GM21528 (cell line): ENCODE measurements around the gene NALCN.

ENCODE experiments used
- ATAC-seq: cut with Tn5 transposase; IDR thresholded peaks from one replicate; pipeline ENCODE4 v1.9.1; 2021; ENCODE audit warnings: mild to moderate bottlenecking, moderate library complexity; ENCODE audit not compliant: unreplicated experiment, low FRiP score

The NALCN gene

DNA sequence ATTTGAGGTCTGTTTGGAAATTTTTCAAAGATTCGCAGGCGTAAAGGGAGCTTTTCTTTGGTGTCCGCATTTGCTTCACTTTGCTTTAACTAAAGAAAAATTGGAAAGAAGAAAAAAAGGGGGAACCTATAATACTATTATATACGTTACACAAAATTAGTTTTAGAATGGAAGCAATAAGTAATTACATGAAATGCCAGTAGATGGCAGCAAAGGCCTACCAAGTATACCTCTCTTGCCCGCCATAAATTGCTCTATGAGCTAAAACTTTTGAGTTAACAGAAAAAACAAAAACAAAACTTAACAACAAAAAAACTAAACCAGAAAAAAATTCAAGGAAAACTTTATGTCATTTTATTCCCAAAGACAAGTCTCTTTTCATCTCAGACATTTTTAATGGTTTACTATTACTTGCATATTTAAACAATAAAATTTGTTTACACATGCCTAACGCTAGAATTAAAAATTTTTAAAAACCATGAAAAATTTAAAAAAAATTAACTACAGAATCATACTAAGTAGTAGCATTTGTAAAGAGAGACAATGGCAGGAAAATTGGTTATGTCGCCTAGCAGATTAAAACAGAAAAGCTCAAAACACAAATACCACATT, 271.4 kb downstream of the NALCN start:
- ATAC-seq = no peak

DNA sequence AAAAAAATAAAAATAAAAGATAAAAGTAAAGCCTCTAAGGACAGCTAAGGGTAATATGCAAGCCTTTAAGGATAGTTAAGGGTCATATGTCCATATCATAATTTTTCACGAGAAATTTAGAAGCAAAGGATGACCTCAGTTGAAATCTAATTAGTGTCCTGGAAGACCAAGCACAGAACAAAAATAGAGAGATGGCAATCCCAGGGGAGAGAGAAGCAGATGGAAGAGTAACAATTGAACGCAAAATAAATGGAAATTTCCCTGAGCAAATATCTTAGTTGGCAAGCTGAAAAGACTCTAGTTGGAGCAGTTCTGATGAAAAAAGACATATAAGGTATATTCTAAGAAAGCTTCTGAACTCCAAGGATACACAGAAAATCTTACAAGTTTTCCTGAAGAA, 275.4 kb downstream of the NALCN start:
- ATAC-seq = no peak

DNA sequence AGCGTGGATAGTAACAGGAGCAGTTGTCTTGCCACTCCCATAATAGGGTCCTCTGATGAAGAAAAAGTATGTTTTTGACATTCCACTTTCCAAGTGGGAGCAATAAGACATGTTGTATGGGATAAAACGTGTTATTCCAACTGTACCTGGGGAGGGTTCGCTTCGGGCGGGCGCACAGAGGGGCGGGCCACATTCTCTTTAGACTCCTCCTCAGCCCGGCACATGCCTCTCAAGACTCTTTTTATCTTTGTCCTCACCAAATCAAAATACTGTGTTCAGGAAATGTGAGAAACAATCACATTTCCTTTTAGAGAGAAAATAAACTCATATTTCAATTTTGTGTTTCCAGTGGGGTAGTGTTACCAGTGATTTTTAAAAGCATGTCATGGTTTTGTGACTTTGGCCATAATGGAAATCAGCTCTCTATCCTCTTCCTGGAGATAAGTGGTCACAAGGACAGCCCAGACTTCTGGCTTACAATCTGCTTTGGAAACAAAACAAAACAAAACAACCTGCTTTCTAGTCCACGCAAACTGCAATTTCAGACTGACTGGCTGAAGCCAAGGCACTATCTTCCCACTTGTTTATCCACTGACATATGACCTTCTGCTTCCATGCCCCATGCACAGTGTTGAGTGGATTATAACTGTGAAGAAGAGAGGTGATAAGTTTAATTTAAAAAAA, 276.1 kb downstream of the NALCN start:
- ATAC-seq = no peak

DNA sequence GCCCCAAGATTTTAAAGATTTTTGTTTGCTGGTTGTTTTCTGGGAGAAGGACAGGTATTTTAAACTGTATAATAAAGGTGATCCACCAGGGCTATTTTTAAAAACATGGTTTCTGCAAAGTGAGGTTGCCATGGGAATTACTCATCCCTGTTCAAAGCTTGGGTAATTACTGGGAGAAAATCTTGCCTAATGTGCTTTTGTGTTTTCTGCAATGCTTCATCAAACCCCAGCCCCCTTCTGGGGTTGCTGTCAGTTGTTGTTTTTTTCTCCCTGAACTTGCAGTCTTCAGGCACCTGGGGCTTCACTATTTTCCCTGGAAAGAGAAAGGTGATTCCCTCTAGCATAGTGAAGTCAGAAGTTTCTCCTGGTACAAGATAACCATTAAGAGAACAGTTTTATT, 277.2 kb downstream of the NALCN start:
- no peak for ATAC-seq

DNA sequence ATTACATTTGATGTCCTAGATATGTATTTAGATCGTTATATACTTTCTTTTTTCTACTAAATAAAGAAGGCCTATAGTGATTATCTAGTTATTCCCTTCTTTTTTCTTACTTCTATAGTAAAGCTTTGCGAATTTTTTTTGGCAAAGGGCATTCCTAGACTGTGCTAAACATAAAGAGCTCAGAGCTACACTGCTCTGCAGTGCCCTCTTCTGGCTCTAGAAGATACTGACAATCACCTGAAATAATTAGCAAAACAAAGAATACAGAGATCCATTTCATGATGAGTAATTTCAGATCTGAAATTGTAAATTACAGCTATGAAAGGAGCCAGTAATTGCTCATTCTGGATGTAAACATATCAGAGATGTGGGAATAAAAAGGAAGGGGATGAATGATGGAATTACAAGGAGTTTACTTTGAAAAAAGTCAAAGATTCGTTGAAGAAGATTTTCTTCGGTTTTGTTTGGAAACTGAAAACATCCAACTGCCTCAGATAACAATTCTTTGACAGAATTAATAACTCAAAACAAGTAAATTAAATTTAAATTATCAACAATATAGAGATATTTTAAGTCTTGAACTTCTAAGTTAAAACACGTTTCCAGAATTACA, 288.5 kb downstream of the NALCN start:
- ATAC-seq = peak; percentile 80

DNA sequence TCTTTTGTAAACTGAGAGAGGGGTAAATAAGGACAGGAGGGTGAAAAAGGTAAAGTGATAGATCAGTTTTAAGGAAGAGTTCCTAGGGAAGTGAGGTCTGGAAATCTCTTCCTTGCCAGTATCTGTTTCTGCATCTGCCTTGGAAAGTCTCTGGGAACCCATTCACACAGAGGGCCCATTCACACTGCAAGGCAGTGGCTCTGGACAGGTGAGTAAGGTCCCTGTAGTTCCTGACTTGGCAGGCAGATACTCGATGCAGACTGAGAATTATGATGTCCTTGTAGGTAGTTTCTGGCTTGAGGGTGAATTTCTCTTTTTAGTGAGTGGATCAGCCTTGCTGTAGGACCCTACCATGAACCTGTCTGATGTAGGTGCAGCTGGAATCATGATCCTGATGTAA, 293.3 kb downstream of the NALCN start:
- no peak for ATAC-seq

DNA sequence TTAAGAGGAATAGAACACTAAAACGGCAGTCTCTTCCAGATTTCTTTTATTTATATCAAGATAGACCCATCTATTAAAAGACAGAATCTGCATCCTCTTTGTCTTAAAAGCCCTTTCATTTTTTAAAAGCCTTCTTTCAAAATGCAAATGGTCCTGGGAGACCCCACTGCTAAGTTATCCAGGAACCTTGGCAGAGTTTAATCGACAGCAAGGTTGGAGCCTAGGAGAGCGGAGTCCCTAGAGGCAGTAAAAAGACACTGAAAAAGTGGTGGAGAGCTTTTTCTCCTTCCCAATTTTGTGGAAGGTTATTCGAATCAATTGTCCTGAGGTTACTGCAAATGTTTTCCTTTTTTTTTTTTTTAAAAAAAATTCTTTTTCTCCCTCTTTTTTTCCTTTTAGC, 294.7 kb downstream of the NALCN start:
- ATAC-seq = no peak

DNA sequence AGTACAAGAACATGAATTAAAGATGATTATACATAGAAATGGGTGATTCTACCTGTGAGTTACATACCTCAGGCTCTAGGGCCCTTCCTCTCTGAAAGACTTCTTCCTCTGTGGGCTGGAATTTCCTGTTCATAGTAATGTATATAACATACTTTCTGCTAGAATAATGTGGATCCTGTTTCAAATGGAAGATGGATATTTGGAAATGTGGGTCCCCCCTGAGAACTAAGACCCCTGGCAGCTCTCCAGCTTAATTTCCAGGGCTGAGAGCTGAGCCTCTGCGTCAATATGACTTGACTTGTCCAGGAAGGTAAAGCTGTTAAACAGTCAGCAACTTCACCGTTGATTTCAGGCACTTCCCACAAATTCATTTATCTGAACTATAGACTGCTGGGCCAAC, 296.3 kb downstream of the NALCN start:
- ATAC-seq = no peak

DNA sequence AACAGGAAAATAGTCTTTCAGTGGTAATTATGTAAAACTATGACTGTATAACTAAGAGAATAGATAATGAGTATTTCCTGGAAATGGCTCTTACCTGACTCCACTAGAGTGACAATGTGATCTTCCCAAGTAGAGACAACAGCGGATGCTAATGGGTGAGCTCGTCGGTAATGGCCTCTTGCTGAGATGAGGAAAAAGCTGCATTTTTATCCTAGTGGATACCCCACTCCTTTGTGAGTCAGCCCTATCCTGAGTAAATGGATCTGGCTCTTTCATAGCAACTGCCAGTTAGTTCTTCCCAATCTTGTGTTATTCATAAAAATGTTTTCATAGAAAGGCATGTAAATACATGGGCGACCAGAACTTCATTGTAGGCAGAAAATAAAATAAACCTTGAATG, 299.5 kb downstream of the NALCN start:
- no peak for ATAC-seq

DNA sequence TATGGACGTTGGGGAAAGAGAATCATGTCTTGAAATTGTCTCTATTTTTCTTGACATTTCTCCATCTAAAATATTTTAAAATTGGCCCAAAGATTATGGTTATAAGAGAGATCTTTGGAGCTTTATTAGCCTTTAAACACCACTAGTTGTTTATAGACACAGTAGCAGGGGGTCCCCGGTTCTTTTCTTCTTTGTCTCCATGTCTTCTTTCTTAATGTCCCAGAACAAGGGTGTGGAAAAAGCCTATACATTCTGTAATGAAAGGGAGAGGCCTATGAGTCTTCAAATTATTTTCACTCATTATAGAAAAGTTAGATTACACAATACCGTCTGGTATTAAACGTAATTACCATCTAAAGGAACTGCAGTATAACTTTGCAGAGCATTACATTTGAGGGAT, 300.0 kb downstream of the NALCN start:
- no peak for ATAC-seq

DNA sequence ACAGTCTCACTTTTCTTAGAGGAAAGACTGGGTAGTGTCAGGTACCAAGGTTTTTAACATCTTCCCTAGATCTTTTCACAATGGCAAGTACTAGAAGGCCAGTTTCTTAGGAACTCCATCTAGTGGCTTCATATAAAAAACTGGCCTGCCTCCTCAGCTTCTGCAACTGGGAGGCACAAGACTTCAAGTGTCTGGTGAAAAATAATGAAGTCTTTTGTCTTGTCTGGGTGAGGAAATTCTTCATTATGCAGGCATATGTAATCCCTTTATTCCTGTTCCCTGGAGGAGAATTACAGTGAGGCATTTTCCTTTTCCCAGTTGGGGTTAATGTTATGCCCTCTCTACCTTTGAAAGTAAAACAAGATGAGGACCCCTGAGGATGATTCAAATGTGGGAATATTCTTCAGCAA, 300.5 kb downstream of the NALCN start:
- ATAC-seq = no peak

DNA sequence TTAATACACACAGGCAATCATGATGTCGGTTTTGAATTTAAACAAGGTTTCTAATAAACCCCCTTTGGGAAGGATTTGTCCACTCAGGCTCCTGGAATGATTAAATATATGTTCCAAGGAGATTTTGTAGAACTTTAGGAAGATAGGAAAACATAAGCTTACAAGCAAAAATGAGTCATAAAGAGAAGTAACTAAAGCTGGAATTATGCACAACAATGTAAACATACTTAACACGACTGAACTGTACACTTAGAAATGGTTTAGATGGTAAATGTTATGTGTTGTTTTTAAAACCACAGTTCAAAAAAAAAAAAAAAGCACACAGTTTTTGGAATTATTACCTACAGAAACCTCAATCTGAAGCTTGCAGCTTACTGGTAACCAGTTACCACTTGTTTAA, 304.4 kb downstream of the NALCN start:
- no peak for ATAC-seq

DNA sequence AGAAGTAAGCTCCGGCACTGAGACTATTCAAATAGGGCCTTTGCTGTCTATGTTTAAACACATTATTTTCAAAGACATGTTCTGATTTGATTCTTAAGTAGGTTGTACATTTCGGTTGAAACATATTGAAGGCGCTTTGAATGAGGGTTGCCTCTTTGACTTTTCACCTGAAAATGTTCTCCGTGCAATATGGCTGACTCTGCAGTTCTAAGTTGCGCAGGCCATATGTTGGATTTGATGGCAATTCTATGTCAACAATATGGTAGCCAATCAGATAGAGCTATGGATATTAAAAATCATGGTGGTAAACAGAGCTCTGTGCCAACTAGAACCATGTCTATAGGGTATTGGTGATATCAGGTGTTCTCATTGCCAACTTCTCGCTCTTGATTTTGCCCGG, 307.3 kb downstream of the NALCN start:
- ATAC-seq = no peak

DNA sequence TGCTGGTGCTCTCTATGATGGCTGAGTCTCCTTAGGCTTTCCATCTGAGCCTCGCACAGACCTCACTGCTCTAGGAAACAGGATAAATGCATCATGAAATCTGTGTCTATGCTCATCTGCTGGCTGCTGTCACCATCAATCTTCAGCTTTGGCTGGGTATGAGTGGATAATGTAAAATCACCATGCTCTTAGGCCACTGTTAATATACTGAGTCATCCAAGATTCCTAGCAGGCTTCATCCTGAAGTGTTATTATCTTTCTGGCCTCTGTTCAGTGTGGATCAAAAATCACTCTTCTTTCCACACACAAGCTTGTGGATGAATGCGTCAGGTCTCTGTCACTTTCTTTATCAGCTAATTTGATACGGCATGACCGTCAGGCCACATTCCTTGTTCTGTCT, 317.4 kb downstream of the NALCN start:
- no peak for ATAC-seq

DNA sequence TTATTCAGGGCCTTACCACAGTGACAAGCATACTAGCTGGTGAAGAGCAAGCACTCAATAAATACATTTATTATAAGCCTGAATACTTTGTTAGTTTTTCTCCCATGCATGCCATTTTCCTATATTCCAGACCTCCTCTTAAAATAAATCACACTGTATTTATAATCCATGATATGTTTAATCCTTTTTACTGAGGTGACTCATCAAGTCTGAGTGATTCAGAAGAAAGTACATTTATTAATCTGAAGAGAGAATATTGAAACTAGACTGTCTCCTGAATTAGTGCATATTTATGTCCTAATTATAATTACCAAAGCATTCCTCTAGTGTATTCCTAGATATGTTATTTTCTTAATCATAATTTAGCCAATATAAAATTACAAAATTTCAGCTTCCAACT, 323.3 kb downstream of the NALCN start:
- no peak for ATAC-seq

DNA sequence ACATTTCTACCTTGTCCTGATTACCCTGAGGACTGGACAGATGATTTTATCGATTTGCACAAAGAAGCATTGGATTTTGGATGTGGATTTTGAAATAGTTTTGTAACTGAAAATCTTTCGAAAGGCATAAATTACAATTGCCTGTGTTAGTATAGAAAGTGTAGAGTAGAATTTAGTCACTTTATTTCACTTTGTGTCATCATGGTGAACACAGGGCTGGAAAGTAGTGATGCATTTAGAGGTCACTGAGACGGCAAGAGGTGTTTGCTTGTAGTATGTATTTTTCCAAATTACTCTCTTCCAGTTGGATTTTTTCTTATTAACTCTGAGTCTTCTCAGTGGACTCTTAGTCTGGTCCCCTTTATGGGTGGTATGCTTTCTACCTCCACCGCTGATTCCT, 326.0 kb downstream of the NALCN start:
- ATAC-seq = no peak

DNA sequence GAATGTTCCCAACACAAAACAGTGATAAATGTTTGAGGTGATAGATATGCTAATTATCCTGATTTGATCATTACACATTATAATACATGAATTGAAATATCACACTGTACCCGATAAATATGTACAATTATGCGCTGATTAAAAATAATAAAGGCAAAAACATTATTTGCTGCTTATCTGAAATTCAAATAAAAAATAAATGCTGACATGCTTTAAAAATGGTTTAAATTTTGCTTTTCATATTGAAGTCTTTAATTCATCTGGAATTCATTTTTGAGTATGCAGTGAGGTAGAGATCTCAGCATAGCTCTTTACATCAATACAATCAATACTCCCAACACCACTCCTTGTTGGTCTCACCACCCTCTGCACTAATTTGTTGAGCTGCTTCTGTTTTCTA, 330.8 kb downstream of the NALCN start:
- no peak for ATAC-seq

DNA sequence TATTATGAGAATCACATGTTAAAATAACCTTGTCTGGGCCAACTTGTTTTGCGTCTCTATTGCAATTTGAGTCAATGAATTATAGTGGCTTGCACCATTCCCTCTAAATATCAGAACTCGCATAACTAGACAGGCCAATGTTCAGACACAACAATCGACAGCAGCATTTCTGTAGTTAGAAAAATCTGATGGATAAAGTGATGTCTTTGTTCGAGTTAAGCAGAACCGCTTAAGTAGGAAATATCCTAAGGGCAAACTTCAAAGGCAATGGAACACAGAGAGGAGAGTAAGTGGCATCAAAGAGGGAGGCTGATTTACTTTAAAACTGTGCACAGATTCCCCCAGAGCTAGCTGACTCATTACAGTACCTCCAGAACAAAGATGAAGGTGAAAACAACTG, 333.9 kb downstream of the NALCN start:
- no peak for ATAC-seq

DNA sequence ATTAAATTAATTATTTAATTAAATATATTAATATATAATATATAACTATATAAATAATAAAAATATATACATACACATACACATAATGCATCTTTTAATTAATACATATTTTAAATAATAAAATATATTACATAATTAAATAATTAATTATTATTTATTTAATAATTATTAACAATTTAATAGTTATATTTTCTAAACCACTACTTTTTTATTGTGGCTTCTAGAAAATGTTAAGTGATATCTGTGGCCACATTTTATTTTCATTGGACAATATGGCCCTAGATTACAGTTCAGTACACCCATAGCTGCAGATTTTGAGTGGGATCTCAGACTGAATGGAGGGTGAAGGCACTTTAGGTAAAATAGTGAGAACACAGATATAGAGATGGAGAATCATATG, 335.7 kb downstream of the NALCN start:
- no peak for ATAC-seq

DNA sequence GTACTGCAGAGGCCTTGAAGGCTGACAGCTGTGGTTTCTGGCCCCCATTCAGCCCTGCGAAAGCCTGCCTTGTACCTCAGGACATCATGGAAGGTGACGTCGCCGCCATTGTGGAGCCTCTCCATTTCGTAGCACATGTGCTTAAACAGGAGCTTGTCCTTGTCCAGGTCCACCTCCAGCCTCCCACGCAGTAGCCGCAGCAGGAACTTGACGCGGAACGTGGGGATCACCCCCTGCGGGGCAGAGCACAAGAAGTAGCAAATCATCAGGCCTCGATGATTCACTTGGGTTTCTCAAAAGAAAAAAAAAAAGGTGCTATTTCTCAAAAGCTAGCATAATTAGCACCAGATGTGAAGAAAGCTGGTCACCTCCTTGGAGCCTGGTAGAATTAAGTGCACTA, 351.0 kb downstream of the NALCN start:
- ATAC-seq = no peak

DNA sequence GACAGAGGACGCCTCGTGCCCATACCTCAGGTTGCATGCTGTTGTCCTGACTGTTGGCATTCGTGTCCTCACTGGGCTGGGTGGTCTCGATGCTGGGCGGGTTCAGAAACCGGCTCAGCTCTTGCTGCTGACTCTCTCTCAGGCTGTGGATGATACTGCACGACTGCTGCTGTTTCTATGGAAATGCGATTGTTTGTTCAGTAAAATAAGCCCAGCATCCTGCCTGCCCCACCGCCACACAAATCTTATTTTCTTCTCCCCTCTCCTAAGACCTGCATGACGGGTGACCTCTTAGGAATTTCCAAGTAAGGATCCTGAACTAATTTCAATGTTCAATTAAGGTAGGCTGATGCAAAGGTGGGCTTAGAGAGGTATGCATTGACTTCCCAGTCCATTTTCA, 356.5 kb downstream of the NALCN start:
- no peak for ATAC-seq

DNA sequence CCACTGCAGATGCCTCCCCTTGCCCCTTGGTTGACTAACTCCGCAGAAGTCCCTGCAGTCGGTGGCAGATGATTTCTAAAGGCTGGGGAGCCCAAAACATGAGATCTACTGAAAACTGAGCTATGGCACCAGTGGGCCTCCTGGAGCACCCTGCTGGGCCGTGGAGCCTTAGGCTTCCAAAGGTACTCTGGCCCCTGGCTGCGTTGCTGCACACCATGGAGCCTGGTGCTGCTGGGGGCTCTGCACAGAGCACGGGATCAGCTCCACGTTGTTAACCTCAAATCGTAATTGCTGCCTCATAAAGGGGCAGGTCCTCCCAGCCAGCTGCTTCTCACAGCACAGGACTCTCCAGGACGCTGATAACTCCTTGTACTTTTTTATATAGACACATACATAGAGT, 357.5 kb downstream of the NALCN start:
- ATAC-seq = no peak
